Measurements from ENCODE around the gene MARK3. TPM values are rescaled to one million over a fixed set of nuclear protein-coding genes. Genes with fewer than 3 reads are reported as not detected.

Gene MARK3
- 48.6 and 61.6 TPM in 2 replicates for total RNA-seq

DNA sequence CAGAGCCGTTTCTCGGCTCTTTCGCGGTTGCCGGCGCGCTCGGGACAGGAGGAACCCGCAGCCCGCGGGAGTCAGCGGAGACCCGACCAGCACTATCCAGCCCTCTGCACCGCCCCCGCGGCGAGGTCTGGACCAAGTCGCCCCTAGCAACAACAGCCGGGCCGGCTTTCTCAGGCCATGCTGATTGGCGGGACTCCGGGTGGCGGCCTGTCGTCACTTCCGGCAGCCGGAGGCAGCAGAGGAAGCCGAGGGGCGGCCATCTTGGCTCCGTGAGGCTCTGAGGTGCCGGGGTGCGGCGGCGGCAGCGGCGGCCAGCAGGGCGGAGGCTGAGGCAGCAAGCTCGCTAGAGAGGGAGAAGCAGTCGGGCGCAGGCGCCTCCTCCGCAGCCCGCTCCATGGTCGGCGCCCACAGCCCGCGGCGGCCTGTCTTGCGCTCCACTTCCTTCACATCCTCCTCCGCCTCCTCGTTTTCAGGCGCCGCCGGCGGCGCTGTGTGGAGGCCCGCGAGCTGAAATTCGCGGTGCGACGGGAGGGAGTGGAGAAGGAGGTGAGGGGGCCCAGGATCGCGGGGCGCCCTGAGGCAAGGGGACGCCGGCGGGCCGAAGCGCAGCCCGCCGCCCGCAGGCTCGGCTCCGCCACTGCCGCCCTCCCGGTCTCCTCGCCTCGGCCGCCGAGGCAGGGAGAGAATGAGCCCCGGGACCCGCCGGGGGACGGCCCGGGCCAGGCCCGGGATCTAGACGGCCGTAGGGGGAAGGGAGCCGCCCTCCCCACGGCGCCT, at the start of gene MARK3:
TSS of gene MARK3 (plus strand) at position 264 of the 777 bp plus-strand sequence. CDS start 615 bp downstream, outside the sequence.

DNA sequence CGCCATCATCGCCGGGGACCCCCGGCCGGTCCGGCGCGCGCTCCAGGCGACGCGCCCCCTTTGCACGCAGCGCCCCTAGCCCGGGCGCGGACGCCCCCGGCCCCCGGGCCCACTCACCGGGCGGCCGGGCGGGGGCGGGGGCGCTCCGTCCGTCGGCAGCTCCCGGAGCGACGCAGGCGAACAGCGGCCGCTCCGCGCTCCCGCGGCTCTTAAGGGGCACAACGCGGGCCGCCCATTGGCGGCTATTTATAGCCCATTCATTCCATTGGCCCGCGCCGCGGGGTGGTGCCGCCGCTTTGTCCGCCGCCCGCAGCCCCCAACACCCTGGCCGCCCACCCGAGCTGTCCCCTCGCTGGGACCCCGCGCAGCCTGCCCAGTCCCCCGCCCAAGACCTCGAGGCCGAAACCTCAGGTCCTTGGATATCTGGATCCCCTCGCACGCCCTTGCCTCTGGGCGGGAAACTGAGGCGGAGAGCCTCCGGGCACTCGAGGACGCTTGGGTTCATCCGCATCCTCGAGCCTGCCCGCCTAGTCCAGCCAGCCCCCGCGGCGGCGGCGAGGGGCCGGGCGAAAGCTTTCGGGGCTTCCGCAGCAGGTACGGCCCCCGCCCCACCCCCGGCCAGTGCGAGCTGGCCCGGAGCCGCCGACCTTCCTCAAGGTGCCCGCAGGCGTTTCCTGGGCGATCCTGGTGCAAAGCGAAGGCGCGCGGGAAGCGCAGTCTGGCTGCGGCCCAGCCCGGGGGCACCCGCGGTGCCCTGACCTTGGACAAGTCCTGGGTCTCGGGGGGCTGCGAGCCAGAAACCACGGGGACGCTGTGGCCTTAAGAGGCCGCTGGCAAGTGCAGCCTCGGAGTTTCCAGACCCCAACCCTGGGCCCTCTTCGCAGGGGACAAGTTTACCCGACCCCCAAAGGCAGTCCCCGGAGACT, 137.7 kb downstream of the MARK3 start, which contains the start of gene CKB:
TSS of gene CKB (minus strand) at position 182 of the 926 bp plus-strand sequence. CDS start 337 bp downstream, outside the sequence.

DNA sequence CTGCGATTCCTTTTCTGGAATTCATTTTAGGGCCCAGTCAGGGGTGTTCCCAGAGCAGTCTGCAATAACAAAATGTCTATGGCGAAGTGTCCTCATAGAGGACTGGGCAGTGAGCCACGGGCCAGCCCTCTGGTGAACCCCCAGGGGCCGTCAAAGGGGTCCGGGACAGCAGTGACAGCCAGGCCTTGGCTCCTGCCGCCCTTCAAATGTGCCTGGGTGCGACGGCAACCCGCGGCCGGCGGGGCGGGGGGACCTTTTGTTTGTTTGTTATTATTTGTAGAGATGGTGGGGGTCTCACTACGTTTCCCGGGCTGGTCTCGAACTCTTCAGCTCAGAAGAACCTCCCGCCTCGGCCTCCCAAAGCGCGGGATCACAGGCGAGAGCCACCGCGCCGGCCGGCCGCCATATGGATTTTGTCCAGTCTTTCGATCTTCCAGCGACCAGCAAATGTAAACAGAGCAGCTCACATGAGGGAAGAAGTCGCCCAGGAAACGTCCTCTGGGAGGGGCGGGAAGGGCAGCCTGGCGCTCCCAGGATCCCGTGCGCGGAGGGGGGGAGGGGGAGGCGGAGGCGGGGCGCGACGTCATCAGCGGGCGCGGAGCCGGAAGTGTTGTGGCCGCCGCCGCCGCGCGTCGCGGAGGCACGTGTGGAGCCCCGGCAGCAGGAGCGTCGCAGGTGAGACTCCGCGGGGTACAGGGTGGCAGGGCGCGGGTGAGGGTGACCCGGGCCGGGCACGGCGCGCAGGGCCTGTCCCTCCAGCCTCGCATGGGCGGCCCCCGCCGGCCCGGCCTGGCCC, 143.6 kb downstream of the MARK3 start, which contains the start of gene TRMT61A:
TSS of gene TRMT61A (plus strand) at position 610 of the 796 bp plus-strand sequence. CDS start 783 bp downstream, outside the sequence.

Other genes starting within 250 kb of the MARK3 start
- 116 and 218 TPM in 2 replicates for gene EIF5, start 51.2 kb upstream of the MARK3 start, total RNA-seq
- 15.1 and 51.5 TPM in 2 replicates for gene CKB, start 137.4 kb downstream of the MARK3 start, total RNA-seq
- gene TRMT61A, start 143.8 kb downstream of the MARK3 start, total RNA-seq: 7.2 and 9.1 TPM in 2 replicates
- gene BAG5, start 177.2 kb downstream of the MARK3 start, total RNA-seq: 16.8 and 18.7 TPM in 2 replicates
- 25.5 and 32.3 TPM in 2 replicates for gene COA8, start 177.5 kb downstream of the MARK3 start, total RNA-seq
- 132 and 148 TPM in 2 replicates for gene KLC1, start 243.8 kb downstream of the MARK3 start, total RNA-seq

Data from epithelial cell of alveolus of lung (primary cell).